SU-DHL-6 (cell line): ENCODE measurements around the gene F11R.

Experiments
- H2AFZ ChIP-seq: fragments of 200-600 bp; sonication (generic); 2 replicates; pipeline ENCODE4 v1.6.1; 2014; ENCODE audit warnings: low read depth, mild to moderate bottlenecking, moderate library complexity, mixed read lengths, antibody characterized with exemption, low read length; ENCODE audit not compliant: severe bottlenecking
- H3F3A ChIP-seq: fragments of 200-600 bp; shearing (Covaris generic); 2 replicates; pipeline ENCODE4 v1.6.0; 2016; ENCODE audit warnings: antibody characterized with exemption, mild to moderate bottlenecking; ENCODE audit not compliant: insufficient read depth
- H3K27ac ChIP-seq: fragments of 200-600 bp; sonication (generic); 2 replicates; pipeline ENCODE4 v1.5.1; 2016; ENCODE audit warnings: low read depth, mild to moderate bottlenecking, low read length, moderate library complexity, mixed read lengths
- H3K27me3 ChIP-seq: fragments of 200-600 bp; sonication (generic), shearing (Covaris generic); 2 replicates; pipeline ENCODE4 v1.6.0; 2014; ENCODE audit warnings: mild to moderate bottlenecking, low read length
- H3K36me3 ChIP-seq: fragments of 200-600 bp; sonication (generic); 2 replicates; pipeline ENCODE4 v1.6.1; 2014; ENCODE audit warnings: mild to moderate bottlenecking, low read length, mixed read lengths
- H3K4me2 ChIP-seq: fragments of 300-600, 200-600 bp; shearing (Covaris generic), sonication (generic); 2 replicates; pipeline ENCODE4 v1.6.0; 2014; ENCODE audit warnings: low read length, low read depth, mild to moderate bottlenecking; ENCODE audit not compliant: poor library complexity, severe bottlenecking
- H3K4me3 ChIP-seq: fragments of 200-600 bp; sonication (generic); 2 replicates; pipeline ENCODE4 v1.5.1; 2014; ENCODE audit warnings: antibody characterized with exemption, low read length, mild to moderate bottlenecking, mixed read lengths; ENCODE audit not compliant: insufficient read depth, poor library complexity, severe bottlenecking
- H3K79me2 ChIP-seq: fragments of 200-600 bp; sonication (generic); 2 replicates; pipeline ENCODE4 v1.6.1; 2014; ENCODE audit warnings: mild to moderate bottlenecking, low read length, moderate library complexity; ENCODE audit not compliant: insufficient read depth
- H3K9ac ChIP-seq: fragments of 200-600 bp; sonication (generic); 2 replicates; pipeline ENCODE4 v1.7.0; 2014; ENCODE audit warnings: mild to moderate bottlenecking, low read length
- H3K9me2 ChIP-seq: fragments of 200-600 bp; sonication (generic); replicated peaks from 2 replicates; pipeline ENCODE4 v1.6.1; 2014; ENCODE audit warnings: low read length; ENCODE audit not compliant: insufficient read depth
- H3K9me3 ChIP-seq: fragments of 200-600 bp; sonication (generic); 2 replicates; pipeline ENCODE4 v1.6.1; 2014; ENCODE audit warnings: low read length, mixed read lengths; ENCODE audit not compliant: insufficient read depth
- H4K20me1 ChIP-seq: fragments of 200-600 bp; sonication (generic); 2 replicates; pipeline ENCODE4 v1.6.1; 2014; ENCODE audit warnings: low read depth, mild to moderate bottlenecking, antibody characterized with exemption, low read length, moderate library complexity, mixed read lengths
- CTCF ChIP-seq: fragments of 200-600 bp; sonication (generic); IDR thresholded peaks from one replicate; pipeline ENCODE4 v1.5.1; 2017; ENCODE audit warnings: antibody characterized with exemption, mild to moderate bottlenecking, low read length, moderate library complexity; ENCODE audit not compliant: insufficient read depth, poor library complexity, severe bottlenecking
- EZH2phosphoT487 ChIP-seq: fragments of 200-600 bp; sonication (generic), shearing (Covaris generic); conservative IDR thresholded peaks from 2 replicates; pipeline ENCODE4 v1.6.1; 2018; ENCODE audit warnings: mild to moderate bottlenecking, antibody characterized with exemption, low read length, moderate library complexity, mixed read lengths

F11R gene

GRCh38 chr1:160956966-160957365 is 64.0 kb downstream of the F11R start:
- Histone ChIP-seq H4K20me1 (no peaks in the 10 kb centered on the region), H3F3A (no peaks in the 10 kb centered on the region), H3K9ac (no peak overlapping the region), H3K36me3 (no peaks in the 10 kb centered on the region), H3K27ac (no peak overlapping the region), H3K4me2 (no peak overlapping the region), H2AFZ (no peak overlapping the region), H3K4me3 (no peak overlapping the region), H3K9me2 (no peaks in the 10 kb centered on the region), H3K9me3 (no peaks in the 10 kb centered on the region), H3K79me2 (no peaks in the 10 kb centered on the region), H3K27me3 (no peaks in the 10 kb centered on the region)
- TF ChIP-seq EZH2phosphoT487, result no peak
- no peak for TF ChIP-seq CTCF

- no peak within 1 kb of the TSS for H3K27ac ChIP-seq
- H2AFZ ChIP-seq, result no peak within 1 kb of the TSS
- no peaks in the 10 kb centered on the region for H3K36me3 ChIP-seq
- H3K9ac ChIP-seq, result no peak within 1 kb of the TSS
- H3F3A ChIP-seq, result no peaks in the 10 kb centered on the region
- H3K27me3 ChIP-seq, result no peaks in the 10 kb centered on the region
- no peaks in the 10 kb centered on the region for H3K9me3 ChIP-seq
- H3K9me2 ChIP-seq, result no peaks in the 10 kb centered on the region
- H4K20me1 ChIP-seq, result no peaks in the 10 kb centered on the region
- no peak within 1 kb of the TSS for H3K4me3 ChIP-seq
- TF ChIP-seq CTCF, result peak; percentile 74
- no peak for TF ChIP-seq EZH2phosphoT487
- H3K79me2 ChIP-seq, result no peaks in the 10 kb centered on the region
- H3K4me2 ChIP-seq, result no peak within 1 kb of the TSS
These were observed 66.5 kb downstream of the F11R start, which contains the start of gene ITLN2 for GRCh38 chr1:160954158-160955104. Gene ITLN2, minus strand, starts transcription at chr1:160954809. Its CDS starts 68 bp downstream, at chr1:160954741.

DNA sequence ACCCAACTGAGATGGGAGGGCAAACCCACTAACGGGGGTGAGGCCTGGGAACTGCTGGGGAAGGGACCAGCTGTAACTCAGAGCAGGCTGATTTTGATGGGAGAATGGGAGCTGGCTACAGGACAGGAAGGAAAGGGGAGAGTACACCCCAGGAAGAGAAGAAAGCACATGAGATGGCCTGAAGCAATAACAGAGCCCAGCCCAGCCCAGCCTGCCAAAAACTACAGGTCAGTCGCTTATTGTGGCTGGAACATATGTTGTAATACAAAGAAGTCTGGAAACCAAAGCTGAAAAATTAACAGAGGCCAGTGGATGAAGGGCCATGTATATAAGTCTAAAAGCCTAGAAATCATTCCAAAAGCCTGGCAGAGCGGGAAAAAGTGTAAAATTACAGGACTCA is 67.9 kb downstream of the F11R start:
- no peaks in the 10 kb centered on the region for H3K79me2 ChIP-seq
- H3F3A ChIP-seq, result no peaks in the 10 kb centered on the region
- no peak overlapping the region for H3K27ac ChIP-seq
- H4K20me1 ChIP-seq, result no peaks in the 10 kb centered on the region
- no peaks in the 10 kb centered on the region for H3K9me2 ChIP-seq
- H3K36me3 ChIP-seq, result no peaks in the 10 kb centered on the region
- TF ChIP-seq CTCF (no peak), EZH2phosphoT487 (no peak)
- H3K4me2 ChIP-seq, result no peak overlapping the region
- no peak overlapping the region for H3K9ac ChIP-seq
- H3K9me3 ChIP-seq, result no peaks in the 10 kb centered on the region
- H2AFZ ChIP-seq, result no peak overlapping the region
- no peak overlapping the region for H3K4me3 ChIP-seq
- no peaks in the 10 kb centered on the region for H3K27me3 ChIP-seq
